Progenitor cell of endocrine pancreas (in vitro differentiated cells): ENCODE data around the gene CLPTM1L. TPM values are rescaled to one million over a fixed set of nuclear protein-coding genes. Genes with fewer than 3 reads are reported as not detected.

Source experiments
- DNase-seq: peaks from one replicate; pipeline ENCODE4 v3.0.0; 2021; ENCODE audit warnings: low spot score; ENCODE audit not compliant: unreplicated experiment
- H3K27ac Mint-ChIP-seq: 2 replicates; pipeline ENCODE4 v1.8.0; 2021; ENCODE audit warnings: mild to moderate bottlenecking, moderate library complexity, mixed read lengths
- H3K27me3 Mint-ChIP-seq: 2 replicates; pipeline ENCODE4 v1.8.0; 2021; ENCODE audit warnings: mixed read lengths
- H3K36me3 Mint-ChIP-seq: 2 replicates; pipeline ENCODE4 v1.8.0; 2022; ENCODE audit warnings: mixed read lengths; ENCODE audit not compliant: insufficient read depth
- H3K4me1 Mint-ChIP-seq: 2 replicates; pipeline ENCODE4 v1.8.0; 2021; ENCODE audit warnings: low read depth, mixed read lengths
- H3K4me3 Mint-ChIP-seq: 2 replicates; pipeline ENCODE4 v1.8.0; 2021; ENCODE audit warnings: low read depth, mild to moderate bottlenecking, moderate library complexity, mixed read lengths
- H3K9me3 Mint-ChIP-seq: 2 replicates; pipeline ENCODE4 v1.8.0; 2021; ENCODE audit warnings: low read depth, mixed read lengths
- CTCF ChIP-seq: fragments of 200-600 bp; sonication (generic); IDR thresholded peaks from one replicate; pipeline ENCODE4 v1.5.0; 2021; ENCODE audit warnings: antibody characterized with exemption, mild to moderate bottlenecking; ENCODE audit not compliant: unreplicated experiment
- total RNA-seq: library from RNA; stranded (reverse); gene quantifications from 2 replicates; pipeline ENCODE4 v1.2.1, GENCODE V29; 2021

The CLPTM1L gene
- total RNA-seq, 1 donor from 2014 or later = 95.4 TPM

GRCh38 chr5:1323803-1324173 is 21.1 kb downstream of the CLPTM1L start:
- no peak for TF ChIP-seq CTCF
- Mint-ChIP-seq H3K4me3 (no peak overlapping the region), H3K27me3 (no peaks in the 10 kb centered on the region), H3K27ac (no peak overlapping the region), H3K4me1 (peaks cover 4% of the 10 kb centered on the region), H3K36me3 (peaks cover 17% of the 10 kb centered on the region), H3K9me3 (no peaks in the 10 kb centered on the region)
- no peak for DNase-seq

- H3K36me3 Mint-ChIP-seq = peaks cover 14% of the 10 kb centered on the region
- H3K27ac Mint-ChIP-seq = no peak overlapping the region
- peaks cover 3% of the 10 kb centered on the region for H3K4me1 Mint-ChIP-seq
- no peak for TF ChIP-seq CTCF
- H3K4me3 Mint-ChIP-seq = no peak overlapping the region
- no peak for DNase-seq
- H3K9me3 Mint-ChIP-seq = no peaks in the 10 kb centered on the region
- no peaks in the 10 kb centered on the region for H3K27me3 Mint-ChIP-seq
These were observed 21.7 kb downstream of the CLPTM1L start for GRCh38 chr5:1322955-1323802.

GRCh38 chr5:1322036-1322900 is 22.6 kb downstream of the CLPTM1L start:
- DNase-seq = no peak
- H3K27me3 Mint-ChIP-seq = no peaks in the 10 kb centered on the region
- no peak for TF ChIP-seq CTCF
- H3K27ac Mint-ChIP-seq = no peak overlapping the region
- peaks cover 1% of the 10 kb centered on the region for H3K4me1 Mint-ChIP-seq
- H3K36me3 Mint-ChIP-seq = peaks cover 13% of the 10 kb centered on the region
- H3K4me3 Mint-ChIP-seq = no peak overlapping the region
- H3K9me3 Mint-ChIP-seq = no peaks in the 10 kb centered on the region

GRCh38 chr5:1321576-1321975 is 23.3 kb downstream of the CLPTM1L start:
- no peak for TF ChIP-seq CTCF
- DNase-seq = no peak
- peaks cover 6% of the 10 kb centered on the region for H3K4me1 Mint-ChIP-seq
- no peak overlapping the region for H3K27ac Mint-ChIP-seq
- H3K36me3 Mint-ChIP-seq = peaks cover 16% of the 10 kb centered on the region
- H3K4me3 Mint-ChIP-seq = no peak overlapping the region
- no peaks in the 10 kb centered on the region for H3K27me3 Mint-ChIP-seq
- no peaks in the 10 kb centered on the region for H3K9me3 Mint-ChIP-seq
